BLaER1 (cell line): ENCODE measurements around the gene NUDT8.
"Not testable (repeated sequence)": the region's sequence is repeated elsewhere in the genome, so short reads cannot be mapped to it uniquely, and the experiment has no call there.

Source experiments
- H3K27ac ChIP-seq: shearing (Covaris generic); formaldehyde crosslinking; 2 replicates; pipeline ENCODE4 v1.8.1; 2022
- H3K27me3 ChIP-seq: shearing (Covaris generic); formaldehyde crosslinking; 2 replicates; pipeline ENCODE4 v1.8.1; 2022
- H3K36me3 ChIP-seq: shearing (Covaris generic); formaldehyde crosslinking; 2 replicates; pipeline ENCODE4 v1.8.1; 2022
- H3K4me1 ChIP-seq: shearing (Covaris generic); formaldehyde crosslinking; 2 replicates; pipeline ENCODE4 v1.8.1; 2022
- H3K4me2 ChIP-seq: shearing (Covaris generic); formaldehyde crosslinking; 2 replicates; pipeline ENCODE4 v1.8.1; 2022
- H3K4me3 ChIP-seq: shearing (Covaris generic); formaldehyde crosslinking; 2 replicates; pipeline ENCODE4 v1.8.1; 2022
- H3K9ac ChIP-seq: shearing (Covaris generic); formaldehyde crosslinking; 2 replicates; pipeline ENCODE4 v1.8.1; 2022
- H3K9me3 ChIP-seq: shearing (Covaris generic); formaldehyde crosslinking; 2 replicates; pipeline ENCODE4 v1.8.1; 2022
- H4K20me1 ChIP-seq: shearing (Covaris generic); formaldehyde crosslinking; 2 replicates; pipeline ENCODE4 v1.8.1; 2022
- Cebpa-rat ChIP-seq: shearing (Covaris generic); IDR thresholded peaks from 2 replicates; pipeline ENCODE4 v1.8.1; 2022

NUDT8 gene

GRCh38 chr11:67611165-67611564 is 18.6 kb downstream of the NUDT8 start:
- H3K4me1 ChIP-seq, result peaks cover 61% of the 10 kb centered on the region
- no peak overlapping the region for H3K4me2 ChIP-seq
- no peaks in the 10 kb centered on the region for H3K9me3 ChIP-seq
- peaks cover 5% of the 10 kb centered on the region; the same call in 1 of the 2 replicates for H4K20me1 ChIP-seq
- H3K27ac ChIP-seq, result peak overlapping the region; percentile 8; the same call in 1 of the 2 replicates
- TF ChIP-seq Cebpa-rat, result no peak
- no peak overlapping the region for H3K4me3 ChIP-seq
- no peak overlapping the region for H3K9ac ChIP-seq
- peaks cover 54% of the 10 kb centered on the region for H3K36me3 ChIP-seq
- H3K27me3 ChIP-seq, result no peaks in the 10 kb centered on the region

GRCh38 chr11:67610302-67610868 is 19.4 kb downstream of the NUDT8 start:
- no peak overlapping the region for H3K4me2 ChIP-seq
- no peak overlapping the region for H3K9ac ChIP-seq
- peaks cover 54% of the 10 kb centered on the region for H3K36me3 ChIP-seq
- no peaks in the 10 kb centered on the region for H3K9me3 ChIP-seq
- no peak overlapping the region for H3K27ac ChIP-seq
- no peak for TF ChIP-seq Cebpa-rat
- H4K20me1 ChIP-seq, result peaks cover 5% of the 10 kb centered on the region; the same call in 1 of the 2 replicates
- H3K4me1 ChIP-seq, result peaks cover 61% of the 10 kb centered on the region
- no peaks in the 10 kb centered on the region for H3K27me3 ChIP-seq
- no peak overlapping the region for H3K4me3 ChIP-seq

- Histone ChIP-seq H3K9me3 (no peaks in the 10 kb centered on the region), H3K27ac (no peak overlapping the region), H3K4me3 (no peak overlapping the region), H4K20me1 (peaks cover 5% of the 10 kb centered on the region; the same call in 1 of the 2 replicates), H3K4me1 (peaks cover 55% of the 10 kb centered on the region), H3K27me3 (peaks cover 7% of the 10 kb centered on the region; the same call in 1 of the 2 replicates), H3K36me3 (peaks cover 54% of the 10 kb centered on the region), H3K4me2 (no peak overlapping the region), H3K9ac (no peak overlapping the region)
- TF ChIP-seq Cebpa-rat, result no peak
These were observed 20.4 kb downstream of the NUDT8 start for GRCh38 chr11:67609316-67609715.

- TF ChIP-seq Cebpa-rat, result no peak
- Histone ChIP-seq H3K36me3 (peaks cover 53% of the 10 kb centered on the region), H3K27ac (no peak overlapping the region), H3K4me3 (no peak overlapping the region), H3K9ac (no peak overlapping the region), H3K9me3 (no peaks in the 10 kb centered on the region), H3K4me1 (peaks cover 48% of the 10 kb centered on the region), H3K27me3 (peaks cover 7% of the 10 kb centered on the region; the same call in 1 of the 2 replicates), H3K4me2 (peak overlapping the region; percentile 96; the same call in 1 of the 2 replicates), H4K20me1 (peaks cover 5% of the 10 kb centered on the region; the same call in 1 of the 2 replicates)
These were observed 21.3 kb downstream of the NUDT8 start for GRCh38 chr11:67608486-67608885.

GRCh38 chr11:67607507-67607906 is 22.2 kb downstream of the NUDT8 start:
- H3K4me2 ChIP-seq, result peak overlapping the region; percentile 96
- H3K9me3 ChIP-seq, result no peaks in the 10 kb centered on the region
- H3K4me1 ChIP-seq, result peaks cover 38% of the 10 kb centered on the region
- peak overlapping the region; percentile 95 for H3K9ac ChIP-seq
- peaks cover 7% of the 10 kb centered on the region; the same call in 1 of the 2 replicates for H3K27me3 ChIP-seq
- peak overlapping the region; percentile 98 for H3K4me3 ChIP-seq
- H3K36me3 ChIP-seq, result peaks cover 44% of the 10 kb centered on the region
- peak overlapping the region; percentile 85 for H3K27ac ChIP-seq
- no peak for TF ChIP-seq Cebpa-rat
- H4K20me1 ChIP-seq, result peaks cover 5% of the 10 kb centered on the region; the same call in 1 of the 2 replicates

DNA sequence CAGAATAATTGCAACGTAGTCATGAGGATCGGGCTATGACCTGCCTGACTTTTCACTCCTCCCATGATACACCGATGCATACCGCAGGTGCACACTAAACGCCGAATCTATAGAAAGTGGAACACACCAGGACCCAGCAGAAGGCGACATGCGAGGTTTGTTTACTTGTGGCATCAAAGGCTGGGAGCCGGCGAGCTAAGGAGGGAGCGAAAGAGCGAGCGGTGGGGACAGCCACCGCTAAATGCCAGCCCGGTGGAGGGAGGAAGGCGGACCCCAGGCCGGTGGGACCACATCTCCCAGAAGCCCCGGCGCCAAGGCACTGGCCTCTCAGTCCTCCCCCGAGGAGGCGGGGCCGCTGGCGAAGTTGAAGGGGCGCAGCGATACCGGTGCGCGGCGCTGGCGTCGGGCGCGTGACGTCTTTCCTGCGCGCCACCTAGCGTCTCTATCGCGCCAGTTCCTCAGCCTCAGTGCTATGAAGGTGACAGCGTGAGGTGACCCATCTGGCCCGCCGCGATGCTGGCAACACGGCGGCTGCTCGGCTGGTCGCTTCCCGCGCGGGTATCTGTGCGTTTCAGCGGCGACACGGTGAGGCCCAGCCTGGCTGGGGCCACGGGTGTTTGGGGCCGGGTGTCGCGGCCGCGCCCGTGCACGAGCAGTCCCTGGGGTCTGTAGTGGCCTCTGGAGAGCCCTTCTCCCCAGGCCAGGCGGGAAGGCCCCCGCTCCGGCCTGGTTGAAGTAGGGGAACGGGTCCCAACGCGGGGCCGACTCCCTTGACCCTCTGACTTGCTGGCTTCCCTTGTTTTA is 23.0 kb downstream of the NUDT8 start, which contains the start of gene NDUFV1:
TSS of gene NDUFV1 (plus strand) at position 445 of the 804 bp plus-strand sequence. CDS start at position 514, 69 bp downstream.
- Histone ChIP-seq H3K9me3 (no peaks in the 10 kb centered on the region), H3K36me3 (peaks cover 35% of the 10 kb centered on the region), H3K4me3 (peak within 1 kb of the TSS; percentile 98), H3K4me1 (peaks cover 36% of the 10 kb centered on the region), H3K27ac (peak within 1 kb of the TSS; percentile 85), H3K9ac (peak within 1 kb of the TSS; percentile 95), H4K20me1 (peaks cover 5% of the 10 kb centered on the region; the same call in 1 of the 2 replicates), H3K4me2 (peak within 1 kb of the TSS; percentile 96), H3K27me3 (peaks cover 7% of the 10 kb centered on the region; the same call in 1 of the 2 replicates)
- no peak for TF ChIP-seq Cebpa-rat

GRCh38 chr11:67606093-67606491 is 23.6 kb downstream of the NUDT8 start:
- H3K9ac ChIP-seq, result peak overlapping the region; percentile 95
- peaks cover 30% of the 10 kb centered on the region for H3K4me1 ChIP-seq
- H3K4me3 ChIP-seq, result peak overlapping the region; percentile 98
- peaks cover 7% of the 10 kb centered on the region; the same call in 1 of the 2 replicates for H3K27me3 ChIP-seq
- TF ChIP-seq Cebpa-rat, result no peak
- peak overlapping the region; percentile 96 for H3K4me2 ChIP-seq
- no peaks in the 10 kb centered on the region for H3K9me3 ChIP-seq
- H3K27ac ChIP-seq, result peak overlapping the region; percentile 42
- H3K36me3 ChIP-seq, result peaks cover 29% of the 10 kb centered on the region
- peaks cover 5% of the 10 kb centered on the region; the same call in 1 of the 2 replicates for H4K20me1 ChIP-seq

- peaks cover 37% of the 10 kb centered on the region for H3K4me1 ChIP-seq
- peaks cover 23% of the 10 kb centered on the region for H3K36me3 ChIP-seq
- H3K4me3 ChIP-seq, result no peak overlapping the region
- H3K9ac ChIP-seq, result no peak overlapping the region
- H3K27ac ChIP-seq, result no peak overlapping the region
- peaks cover 7% of the 10 kb centered on the region; the same call in 1 of the 2 replicates for H3K27me3 ChIP-seq
- TF ChIP-seq Cebpa-rat, result no peak
- H4K20me1 ChIP-seq, result peaks cover 5% of the 10 kb centered on the region; the same call in 1 of the 2 replicates
- no peaks in the 10 kb centered on the region for H3K9me3 ChIP-seq
- H3K4me2 ChIP-seq, result peak overlapping the region; percentile 96
These were observed 24.3 kb downstream of the NUDT8 start for GRCh38 chr11:67605231-67606011.

GRCh38 chr11:67604815-67605214 is 24.9 kb downstream of the NUDT8 start:
- peaks cover 43% of the 10 kb centered on the region for H3K4me1 ChIP-seq
- H3K27ac ChIP-seq, result no peak overlapping the region
- H3K9ac ChIP-seq, result no peak overlapping the region
- H3K36me3 ChIP-seq, result peaks cover 17% of the 10 kb centered on the region
- TF ChIP-seq Cebpa-rat, result no peak
- no peak overlapping the region for H3K4me3 ChIP-seq
- no peaks in the 10 kb centered on the region for H3K9me3 ChIP-seq
- H3K27me3 ChIP-seq, result peaks cover 7% of the 10 kb centered on the region; the same call in 1 of the 2 replicates
- H4K20me1 ChIP-seq, result peaks cover 5% of the 10 kb centered on the region; the same call in 1 of the 2 replicates
- H3K4me2 ChIP-seq, result 0 out of 2 replicates have a peak overlapping the region, but pooled peaks have one; percentile 96

GRCh38 chr11:67604119-67604518 is 25.6 kb downstream of the NUDT8 start:
- not testable (repeated sequence) for H3K4me3 ChIP-seq, H4K20me1 ChIP-seq, H3K4me2 ChIP-seq, H3K27me3 ChIP-seq, H3K9ac ChIP-seq, H3K9me3 ChIP-seq, H3K27ac ChIP-seq
- Histone ChIP-seq H3K4me1 (peaks cover 44% of the 10 kb centered on the region), H3K36me3 (peaks cover 11% of the 10 kb centered on the region)
